ENCODE measurements around the gene KAT8. TPM values are rescaled to one million over a fixed set of nuclear protein-coding genes. Genes with fewer than 3 reads are reported as not detected.

Gene KAT8
- total and polyA plus RNA-seq, 4 donors, result 15.9 to 37.4 (median 19.6) TPM

DNA sequence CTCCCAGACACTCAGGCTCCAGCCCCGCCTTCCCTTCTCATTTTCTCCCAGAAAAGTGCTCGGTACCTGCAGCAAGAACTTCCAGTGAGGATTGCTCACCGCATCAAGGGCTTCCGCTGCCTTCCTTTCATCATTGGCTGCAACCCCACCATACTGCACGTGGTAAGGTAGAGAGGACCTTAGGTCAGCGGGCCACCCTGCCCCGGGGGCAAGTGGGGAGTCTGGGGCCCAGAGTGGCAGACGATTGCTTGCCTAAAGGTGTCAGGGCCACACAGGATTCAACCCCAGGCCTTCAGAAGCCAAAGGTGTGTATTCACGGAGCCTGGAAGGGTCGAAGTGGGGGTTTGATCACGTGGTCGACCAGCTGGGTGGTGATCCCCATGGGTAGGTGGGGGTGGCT lies 7.8 kb upstream of the KAT8 start:
- TF ChIP-seq HNF4A (conservative IDR thresholded peaks at IDR 0.05) (no peak), REST (IDR thresholded peaks at IDR 0.05) (no peak), TAF1 (conservative IDR thresholded peaks at IDR 0.05) (no peak), EGR1 (IDR thresholded peaks at IDR 0.05; ENCODE audit: low read depth in 2 of 2) (no peak), HNF4G (IDR thresholded peaks at IDR 0.05) (no peak), FOXA2 (IDR thresholded peaks at IDR 0.05) (no peak), YY1 (IDR thresholded peaks at IDR 0.05) (no peak), GABPA (IDR thresholded peaks at IDR 0.05 in 1 of 2, conservative IDR thresholded peaks at IDR 0.05 in 1 of 2) (no peak), NR2F2 (IDR thresholded peaks at IDR 0.05) (no peak), CTCF (IDR thresholded peaks at IDR 0.05; ENCODE audit: low read depth, low read length, missing input control) (no peak), RAD21 (IDR thresholded peaks at IDR 0.05) (no peak)
- TF ChIP-seq, protein P1, sequence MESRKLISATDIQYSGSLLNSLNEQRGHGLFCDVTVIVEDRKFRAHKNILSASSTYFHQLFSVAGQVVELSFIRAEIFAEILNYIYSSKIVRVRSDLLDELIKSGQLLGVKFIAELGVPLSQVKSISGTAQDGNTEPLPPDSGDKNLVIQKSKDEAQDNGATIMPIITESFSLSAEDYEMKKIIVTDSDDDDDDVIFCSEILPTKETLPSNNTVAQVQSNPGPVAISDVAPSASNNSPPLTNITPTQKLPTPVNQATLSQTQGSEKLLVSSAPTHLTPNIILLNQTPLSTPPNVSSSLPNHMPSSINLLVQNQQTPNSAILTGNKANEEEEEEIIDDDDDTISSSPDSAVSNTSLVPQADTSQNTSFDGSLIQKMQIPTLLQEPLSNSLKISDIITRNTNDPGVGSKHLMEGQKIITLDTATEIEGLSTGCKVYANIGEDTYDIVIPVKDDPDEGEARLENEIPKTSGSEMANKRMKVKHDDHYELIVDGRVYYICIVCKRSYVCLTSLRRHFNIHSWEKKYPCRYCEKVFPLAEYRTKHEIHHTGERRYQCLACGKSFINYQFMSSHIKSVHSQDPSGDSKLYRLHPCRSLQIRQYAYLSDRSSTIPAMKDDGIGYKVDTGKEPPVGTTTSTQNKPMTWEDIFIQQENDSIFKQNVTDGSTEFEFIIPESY (IDR thresholded peaks at IDR 0.05), result no peak
- TF ChIP-seq, protein P2, sequence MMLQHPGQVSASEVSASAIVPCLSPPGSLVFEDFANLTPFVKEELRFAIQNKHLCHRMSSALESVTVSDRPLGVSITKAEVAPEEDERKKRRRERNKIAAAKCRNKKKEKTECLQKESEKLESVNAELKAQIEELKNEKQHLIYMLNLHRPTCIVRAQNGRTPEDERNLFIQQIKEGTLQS (IDR thresholded peaks at IDR 0.05), result no peak
- DNase-seq (ENCODE audit: low spot score), result no peak
- Histone ChIP-seq H3K4me1 (ENCODE audit: control insufficient read depth in 4 of 4, insufficient read depth in 4 of 4, low read length in 3 of 4) (peaks cover 25 to 60% (median 43%) of the 10 kb centered on the region in 4 donors), H3K9ac (ENCODE audit: low read depth in 1 of 2, low read length in 2 of 2) (no peak overlapping the region), H3K36me3 (ENCODE audit: control insufficient read depth in 4 of 4, insufficient read depth in 3 of 4, low read depth in 1 of 4, low read length in 3 of 4) (peaks cover 0 to 10% (median 6%) of the 10 kb centered on the region in 4 donors), H3K27ac (ENCODE audit: low read depth in 1 of 2, low read length in 2 of 2) (peak overlapping the region; percentile 5 to 96), H3K4me3 (ENCODE audit: low read depth in 1 of 3, low read length in 3 of 3) (no peak overlapping the region), H3K27me3 (ENCODE audit: control insufficient read depth in 4 of 4, insufficient read depth in 4 of 4, low read length in 3 of 4) (no peaks in the 10 kb centered on the region), H3K9me3 (ENCODE audit: control insufficient read depth in 4 of 4, low read length in 3 of 4) (no peaks in the 10 kb centered on the region)
- 93% methylated on average over 12 of the region's 12 CpGs for WGBS

- H3K27me3 ChIP-seq (ENCODE audit: control insufficient read depth in 4 of 4, insufficient read depth in 4 of 4, low read length in 3 of 4), result no peaks in the 10 kb centered on the region
- peaks cover 27 to 62% (median 44%) of the 10 kb centered on the region in 4 donors for H3K4me1 ChIP-seq (ENCODE audit: control insufficient read depth in 4 of 4, insufficient read depth in 4 of 4, low read length in 3 of 4)
- no peaks in the 10 kb centered on the region for H3K9me3 ChIP-seq (ENCODE audit: control insufficient read depth in 4 of 4, low read length in 3 of 4)
- no peak overlapping the region for H3K9ac ChIP-seq (ENCODE audit: low read depth in 1 of 2, low read length in 2 of 2)
- H3K4me3 ChIP-seq (ENCODE audit: low read depth in 1 of 3, low read length in 3 of 3), result no peak overlapping the region
- no peak for DNase-seq (ENCODE audit: low spot score)
- H3K27ac ChIP-seq (ENCODE audit: low read depth in 1 of 2, low read length in 2 of 2), result peak overlapping the region; percentile 76 to 81
- WGBS, result 78% methylated on average over 26 of the region's 26 CpGs
- peaks cover 0 to 10% (median 6%) of the 10 kb centered on the region in 4 donors for H3K36me3 ChIP-seq (ENCODE audit: control insufficient read depth in 4 of 4, insufficient read depth in 3 of 4, low read depth in 1 of 4, low read length in 3 of 4)
- TF ChIP-seq, protein P2 (IDR thresholded peaks at IDR 0.05), result no peak
- peak; percentile 51 for TF ChIP-seq SP1 (IDR thresholded peaks at IDR 0.05)
- peak in 1 of 2 donors; percentile 35 for TF ChIP-seq EGR1 (IDR thresholded peaks at IDR 0.05; ENCODE audit: low read depth in 2 of 2)
- no peak for TF ChIP-seq HNF4G (IDR thresholded peaks at IDR 0.05)
- peak in 1 of 2 donors; percentile 27 for TF ChIP-seq JUND (IDR thresholded peaks at IDR 0.05)
- TF ChIP-seq FOXA1 (IDR thresholded peaks at IDR 0.05), result peak; percentile 25
- TF ChIP-seq RXRA (IDR thresholded peaks at IDR 0.05), result peak; percentile 38 to 74
- TF ChIP-seq HNF4A (conservative IDR thresholded peaks at IDR 0.05), result peak; percentile 31 to 50
- TF ChIP-seq FOXA2 (IDR thresholded peaks at IDR 0.05), result peak; percentile 64
These were observed 7.1 kb upstream of the KAT8 start for GRCh38 chr16:31110106-31111034.
